GM06990 (cell line): ENCODE data around the gene NCMAP.

Experiments used
- DNase-seq: peaks from one replicate; pipeline ENCODE4 v3.0.0-alpha.2; 2011; ENCODE audit not compliant: insufficient read length; ENCODE audit errors: extremely low read depth
- H3K27me3 ChIP-seq: replicated peaks from 2 replicates; pipeline ENCODE4 v1.6.0; 2011; ENCODE audit warnings: low read length; ENCODE audit not compliant: control insufficient read depth, insufficient read depth
- H3K36me3 ChIP-seq: 2 replicates; pipeline ENCODE4 v1.5.1; 2011; ENCODE audit warnings: low read length; ENCODE audit not compliant: control insufficient read depth, insufficient read depth
- H3K4me3 ChIP-seq: replicated peaks from 2 replicates; pipeline ENCODE4 v1.5.1; 2011; ENCODE audit warnings: low read depth, mild to moderate bottlenecking, control low read depth, low read length
- TF ChIP-seq, protein P1 (sequence below): IDR thresholded peaks from 2 replicates; pipeline ENCODE4 v1.5.1; 2011; ENCODE audit warnings: low read length, control low read depth, mild to moderate bottlenecking, inconsistent platforms; ENCODE audit not compliant: insufficient read depth, poor library complexity, severe bottlenecking

NCMAP gene

DNA sequence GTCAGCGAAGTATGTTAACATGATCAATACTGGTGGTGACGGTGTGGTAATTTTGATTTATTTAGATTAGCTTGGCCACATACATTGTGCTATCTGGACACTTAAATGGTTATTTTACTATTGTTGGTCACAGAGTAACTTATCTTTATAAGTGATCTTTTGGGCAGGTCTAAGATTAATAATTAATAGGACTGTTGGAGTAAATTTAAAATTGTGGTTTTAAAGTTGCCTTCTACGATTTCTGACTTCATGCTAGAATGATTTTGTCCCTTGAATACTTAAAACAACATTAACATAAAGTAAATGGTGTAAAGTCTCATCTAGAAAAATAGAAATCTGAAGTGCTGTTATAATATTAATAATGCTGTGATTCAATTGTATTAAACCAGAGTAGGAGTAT, 101.9 kb downstream of the NCMAP start:
- TF ChIP-seq, protein P1, sequence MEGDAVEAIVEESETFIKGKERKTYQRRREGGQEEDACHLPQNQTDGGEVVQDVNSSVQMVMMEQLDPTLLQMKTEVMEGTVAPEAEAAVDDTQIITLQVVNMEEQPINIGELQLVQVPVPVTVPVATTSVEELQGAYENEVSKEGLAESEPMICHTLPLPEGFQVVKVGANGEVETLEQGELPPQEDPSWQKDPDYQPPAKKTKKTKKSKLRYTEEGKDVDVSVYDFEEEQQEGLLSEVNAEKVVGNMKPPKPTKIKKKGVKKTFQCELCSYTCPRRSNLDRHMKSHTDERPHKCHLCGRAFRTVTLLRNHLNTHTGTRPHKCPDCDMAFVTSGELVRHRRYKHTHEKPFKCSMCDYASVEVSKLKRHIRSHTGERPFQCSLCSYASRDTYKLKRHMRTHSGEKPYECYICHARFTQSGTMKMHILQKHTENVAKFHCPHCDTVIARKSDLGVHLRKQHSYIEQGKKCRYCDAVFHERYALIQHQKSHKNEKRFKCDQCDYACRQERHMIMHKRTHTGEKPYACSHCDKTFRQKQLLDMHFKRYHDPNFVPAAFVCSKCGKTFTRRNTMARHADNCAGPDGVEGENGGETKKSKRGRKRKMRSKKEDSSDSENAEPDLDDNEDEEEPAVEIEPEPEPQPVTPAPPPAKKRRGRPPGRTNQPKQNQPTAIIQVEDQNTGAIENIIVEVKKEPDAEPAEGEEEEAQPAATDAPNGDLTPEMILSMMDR: no peak
- no peaks in the 10 kb centered on the region for H3K27me3 ChIP-seq
- DNase-seq: no peak
- H3K4me3 ChIP-seq: no peak overlapping the region
- peaks cover 16% of the 10 kb centered on the region for H3K36me3 ChIP-seq
